IPS-NIHi11 (cell line): Measurements from ENCODE around the gene THOC5.
A peak's percentile ranks its signal among the peaks of the same experiment; 100 is the strongest.

Experiments
- DNase-seq: peaks from one replicate; pipeline ENCODE4 v3.0.0; 2012; ENCODE audit warnings: mixed read lengths, low spot score

Gene THOC5

GRCh38 chr22:29476116-29476515 lies 77.4 kb downstream of the THOC5 start:
- DNase-seq, result peak; percentile 39

GRCh38 chr22:29475550-29475949 lies 78.0 kb downstream of the THOC5 start:
- no peak for DNase-seq

GRCh38 chr22:29473001-29473400 lies 80.6 kb downstream of the THOC5 start:
- no peak for DNase-seq

GRCh38 chr22:29470159-29470855 lies 83.2 kb downstream of the THOC5 start:
- DNase-seq, result peak; percentile 95

GRCh38 chr22:29469755-29470154 lies 83.8 kb downstream of the THOC5 start:
- DNase-seq, result no peak

GRCh38 chr22:29464581-29464980 lies 89.0 kb downstream of the THOC5 start:
- DNase-seq, result no peak

- DNase-seq, result no peak
These were observed 89.9 kb downstream of the THOC5 start for GRCh38 chr22:29463629-29464028.

GRCh38 chr22:29461263-29461662 lies 92.3 kb downstream of the THOC5 start:
- DNase-seq, result no peak

- DNase-seq, result no peak
These were observed 93.8 kb downstream of the THOC5 start for GRCh38 chr22:29459773-29460172.

- no peak for DNase-seq
These were observed 95.0 kb downstream of the THOC5 start for GRCh38 chr22:29458551-29458950.

GRCh38 chr22:29457730-29458129 lies 95.8 kb downstream of the THOC5 start:
- DNase-seq, result peak; percentile 89

GRCh38 chr22:29456211-29456671 lies 97.3 kb downstream of the THOC5 start:
- peak; percentile 35 for DNase-seq
